ENCODE data around the gene CFAP299. TPM values are rescaled to one million over a fixed set of nuclear protein-coding genes. Genes with fewer than 3 reads are reported as not detected.
A peak's percentile ranks its signal among the peaks of the same experiment; 100 is the strongest.

CFAP299 gene
- total and polyA plus RNA-seq, 7 donors = 1.4 TPM; not detected in 6

DNA sequence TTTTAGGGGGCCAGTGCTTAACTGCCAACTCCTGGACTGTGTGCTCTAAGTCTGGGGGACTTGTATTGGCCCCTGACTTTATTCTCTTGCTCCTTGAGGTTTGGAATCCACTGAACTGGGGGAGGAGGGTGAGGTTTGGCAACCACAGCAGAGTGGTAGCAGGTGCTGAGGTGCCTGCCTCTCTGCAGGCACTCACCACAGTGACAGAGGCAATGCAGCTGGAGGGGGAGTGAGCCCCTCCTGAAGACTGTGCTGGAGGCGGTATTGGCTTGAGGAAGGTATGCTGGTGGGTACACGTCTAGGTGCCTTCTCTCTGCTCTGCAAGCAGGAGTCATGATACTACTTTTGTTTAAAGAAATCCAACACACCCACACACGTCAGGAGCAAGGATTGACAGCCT, 24.6 kb downstream of the CFAP299 start:
- no peak for DNase-seq
- Histone ChIP-seq H3K36me3 (no peaks in the 10 kb centered on the region), H3K27ac (no peak overlapping the region), H3K4me3 (no peak overlapping the region), H3K4me1 (peaks cover 0 to 5% (median 0%) of the 10 kb centered on the region in 4 donors), H3K27me3 (no peaks in the 10 kb centered on the region), H3K9me3 (no peaks in the 10 kb centered on the region)
- intact Hi-C loops (cut with DNase I) = loop anchor here (2.0 to 10.0 kb wide), 3 partner anchors 255 to 991 kb away; no protein-coding TSS in a partner anchor
- 65 to 81% methylated on average over 3 of the region's 3 CpGs for WGBS, 2 donors
- TF ChIP-seq POLR2A (IDR thresholded peaks at IDR 0.05) = no peak
- no peak for TF ChIP-seq CTCF (IDR thresholded peaks at IDR 0.05)
- no peak for TF ChIP-seq POLR2AphosphoS5 (IDR thresholded peaks at IDR 0.05)
- TF ChIP-seq EP300 (IDR thresholded peaks at IDR 0.05) = no peak

GRCh38 chr4:80360900-80361299, 25.4 kb downstream of the CFAP299 start:
- Histone ChIP-seq H3K27ac (no peak overlapping the region), H3K4me3 (no peak overlapping the region), H3K4me1 (peaks cover 0 to 5% (median 0%) of the 10 kb centered on the region in 4 donors), H3K36me3 (no peaks in the 10 kb centered on the region), H3K27me3 (no peaks in the 10 kb centered on the region), H3K9me3 (no peaks in the 10 kb centered on the region)
- intact Hi-C loops (cut with DNase I) = loop anchor here (2.0 to 10.0 kb wide), 3 partner anchors 254 to 990 kb away; no protein-coding TSS in a partner anchor
- 59 to 65% methylated on average over 3 of the region's 3 CpGs for WGBS, 2 donors
- DNase-seq = no peak
- no peak for TF ChIP-seq POLR2A (IDR thresholded peaks at IDR 0.05)

- no peaks in the 10 kb centered on the region for H3K27me3 ChIP-seq
- H3K36me3 ChIP-seq = no peaks in the 10 kb centered on the region
- no peak overlapping the region for H3K27ac ChIP-seq
- H3K4me3 ChIP-seq = no peak overlapping the region
- WGBS, 2 donors = 79 to 80% methylated on average over 1 of the region's 1 CpG
- no peak for DNase-seq
- intact Hi-C loops (cut with DNase I) = loop anchor here (2.0 to 10.0 kb wide), 3 partner anchors 253 to 989 kb away; no protein-coding TSS in a partner anchor
- TF ChIP-seq POLR2A (IDR thresholded peaks at IDR 0.05) (no peak), POLR2AphosphoS5 (IDR thresholded peaks at IDR 0.05) (no peak), CTCF (IDR thresholded peaks at IDR 0.05) (peak in 3 of 4 experiments; percentile 10 to 45 (median 23)), EP300 (IDR thresholded peaks at IDR 0.05) (no peak)
- no peaks in the 10 kb centered on the region for H3K9me3 ChIP-seq
- peaks cover 0 to 5% (median 2%) of the 10 kb centered on the region in 4 donors for H3K4me1 ChIP-seq
These were observed 25.9 kb downstream of the CFAP299 start for GRCh38 chr4:80361329-80361900.

GRCh38 chr4:80362578-80363181, 27.1 kb downstream of the CFAP299 start:
- DNase-seq = no peak
- Histone ChIP-seq H3K9me3 (no peaks in the 10 kb centered on the region), H3K4me3 (no peak overlapping the region), H3K27ac (no peak overlapping the region), H3K36me3 (no peaks in the 10 kb centered on the region), H3K4me1 (peaks cover 0 to 5% (median 3%) of the 10 kb centered on the region in 4 donors), H3K27me3 (no peaks in the 10 kb centered on the region)
- TF ChIP-seq POLR2A (IDR thresholded peaks at IDR 0.05) (no peak), POLR2AphosphoS5 (IDR thresholded peaks at IDR 0.05) (no peak), EP300 (IDR thresholded peaks at IDR 0.05) (no peak), CTCF (IDR thresholded peaks at IDR 0.05) (peak; percentile 43 to 63 (median 49))
- 6 to 14% methylated on average over 4 of the region's 4 CpGs for WGBS, 2 donors
- intact Hi-C loops (cut with DNase I) = loop anchor here (10.0 kb wide), 2 partner anchors 252 to 352 kb away; no protein-coding TSS in a partner anchor

DNA sequence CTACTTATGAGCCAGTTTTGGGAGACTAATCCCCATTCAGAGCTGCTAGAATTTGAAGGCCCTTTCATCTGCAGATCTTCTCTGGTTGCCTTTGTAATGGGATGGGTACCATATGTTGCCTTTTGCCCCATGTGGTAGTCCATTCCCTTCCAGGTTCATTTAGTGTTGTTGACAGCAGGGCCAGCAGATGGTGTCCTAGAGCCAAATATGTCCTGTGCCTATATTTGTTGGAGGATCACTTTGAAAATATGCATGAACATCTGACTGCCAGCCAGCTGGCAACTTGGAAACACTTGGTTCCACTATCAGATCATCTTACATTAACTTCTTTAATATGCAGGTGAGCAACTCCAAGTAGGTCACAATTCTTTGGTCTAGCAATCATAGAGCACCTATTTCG, 30.4 kb downstream of the CFAP299 start:
- intact Hi-C loops (cut with DNase I) = loop anchor here (1.0 to 10.0 kb wide), 4 partner anchors 249 to 686 kb away; no protein-coding TSS in a partner anchor
- TF ChIP-seq POLR2A (IDR thresholded peaks at IDR 0.05) (no peak), EP300 (IDR thresholded peaks at IDR 0.05) (no peak), CTCF (IDR thresholded peaks at IDR 0.05) (peak; percentile 31 to 67 (median 64)), POLR2AphosphoS5 (IDR thresholded peaks at IDR 0.05) (peak in 2 of 4 donors; percentile 55 to 57)

More for the DNA sequence above, 30.4 kb downstream of the CFAP299 start:
- H3K36me3 ChIP-seq = no peaks in the 10 kb centered on the region
- H3K4me1 ChIP-seq = peaks cover 0 to 5% (median 3%) of the 10 kb centered on the region in 4 donors
- H3K27me3 ChIP-seq = no peaks in the 10 kb centered on the region
- peaks cover 0 to 1% (median 0%) of the 10 kb centered on the region in 4 donors for H3K9me3 ChIP-seq
- H3K27ac ChIP-seq = peak overlapping the region in 1 of 4 donors; percentile 3
- WGBS, 2 donors = 69 to 82% methylated on average over 1 of the region's 1 CpG
- DNase-seq = peak; percentile 76
- H3K4me3 ChIP-seq = no peak overlapping the region
